Left lung (tissue), 10 donors: ENCODE data around the gene PTPRM. TPM values are rescaled to one million over a fixed set of nuclear protein-coding genes. Genes with fewer than 3 reads are reported as not detected.

Experiments used
- ATAC-seq: fragments of 200-7000 bp; cut with Tn5 transposase; one replicate; pipeline ENCODE4 v1.9.1; 2020; ENCODE audit warnings: moderate library complexity
- DNase-seq, 4 donors: peaks; one replicate each; pipeline ENCODE4 v3.0.0-alpha.2; 2013 to 2020
- H3K27ac ChIP-seq, 2 donors: fragments of 200-600 bp; sonication (generic) in 1 of 2; one replicate each; pipeline versions ENCODE4 v1.5.0 to v1.8.0; 2020 to 2021
- H3K27me3 ChIP-seq, 2 donors: fragments of 200-600 bp; sonication (generic) in 1 of 2; one replicate each; pipeline versions ENCODE4 v1.5.0 to v1.8.0; 2020 to 2021
- H3K36me3 ChIP-seq, 2 donors: fragments of 200-600 bp; sonication (generic) in 1 of 2; one replicate each; pipeline versions ENCODE4 v1.5.0 to v1.8.0; 2020 to 2021
- H3K4me1 ChIP-seq, 2 donors: fragments of 200-600 bp; one replicate each; pipeline ENCODE4 v1.8.0; 2021
- H3K4me3 ChIP-seq, 2 donors: fragments of 200-600 bp; sonication (generic) in 1 of 2; one replicate each; pipeline versions ENCODE4 v1.5.0 to v1.8.0; 2020 to 2021; ENCODE audit warnings: mild to moderate bottlenecking in 1 of 2
- H3K9me3 ChIP-seq, 2 donors: fragments of 200-600 bp; sonication (generic) in 1 of 2; one replicate each; pipeline versions ENCODE4 v1.5.0 to v1.8.0; 2020 to 2021
- intact Hi-C, 2 donors: fragments of 100-400 bp; cut with DNase I; formaldehyde crosslinking; loops; one replicate each; pipeline versions ENCODE4 v1.11.2 to v1.14.2; 2022
- polyA plus RNA-seq, 6 donors: library from polyadenylated mRNA; unstranded; fragments of 120-200 nt; gene quantifications; one replicate each; pipeline ENCODE4 v1.2.1, GENCODE V29; 2013; ENCODE audit not compliant: insufficient read length in 6 of 6
- total RNA-seq, 2 donors: library from RNA; stranded (reverse); fragmentation: NEBNext Ultra II Directional; extraction: Animal tissue kit (Norgen Biotek cat#: 25700); gene quantifications; one replicate each; pipeline ENCODE4 v1.2.1, GENCODE V29; 2021
- TF ChIP-seq, protein P1 (sequence below), 2 donors: fragments of 200-600 bp; sonication (generic) in 1 of 2; IDR thresholded peaks; one replicate each; pipeline versions ENCODE4 v1.5.0 to v1.8.0; 2021; ENCODE audit warnings: antibody characterized with exemption in 2 of 2
- donor health status: DM: no; HTN: yes; CAD: no.
- donor health status: DM: no; HTN: no; CAD: no.

PTPRM gene
- total and polyA plus RNA-seq, 8 donors = 76.4 to 99.6 (median 90.1) TPM

DNA sequence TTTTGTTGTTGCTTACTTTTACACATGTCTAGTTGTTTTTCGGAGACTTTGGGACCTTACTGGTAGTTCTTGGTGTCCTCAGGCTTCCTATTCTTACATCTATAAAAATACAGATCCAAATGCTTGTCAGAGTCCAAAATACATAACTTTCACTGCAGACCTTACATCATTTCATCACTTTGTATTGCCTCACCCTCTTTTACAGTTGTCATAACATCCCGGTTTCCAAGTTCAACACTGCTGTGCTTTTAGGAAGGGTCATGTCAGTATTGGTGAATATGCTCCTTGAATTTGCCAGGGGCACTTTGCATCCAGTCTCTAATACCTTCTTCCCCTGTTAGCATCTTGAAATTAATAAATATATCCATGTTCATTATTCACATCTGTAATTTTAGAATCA lies 523.9 kb downstream of the PTPRM start:
- no peak overlapping the region for H3K27ac ChIP-seq
- no peaks in the 10 kb centered on the region for H3K36me3 ChIP-seq
- intact Hi-C loops = no loop called here
- H3K4me1 ChIP-seq = peaks cover 0 to 2% of the 10 kb centered on the region in 2 donors
- no peaks in the 10 kb centered on the region for H3K9me3 ChIP-seq
- H3K4me3 ChIP-seq = no peak overlapping the region
- TF ChIP-seq, protein P1, sequence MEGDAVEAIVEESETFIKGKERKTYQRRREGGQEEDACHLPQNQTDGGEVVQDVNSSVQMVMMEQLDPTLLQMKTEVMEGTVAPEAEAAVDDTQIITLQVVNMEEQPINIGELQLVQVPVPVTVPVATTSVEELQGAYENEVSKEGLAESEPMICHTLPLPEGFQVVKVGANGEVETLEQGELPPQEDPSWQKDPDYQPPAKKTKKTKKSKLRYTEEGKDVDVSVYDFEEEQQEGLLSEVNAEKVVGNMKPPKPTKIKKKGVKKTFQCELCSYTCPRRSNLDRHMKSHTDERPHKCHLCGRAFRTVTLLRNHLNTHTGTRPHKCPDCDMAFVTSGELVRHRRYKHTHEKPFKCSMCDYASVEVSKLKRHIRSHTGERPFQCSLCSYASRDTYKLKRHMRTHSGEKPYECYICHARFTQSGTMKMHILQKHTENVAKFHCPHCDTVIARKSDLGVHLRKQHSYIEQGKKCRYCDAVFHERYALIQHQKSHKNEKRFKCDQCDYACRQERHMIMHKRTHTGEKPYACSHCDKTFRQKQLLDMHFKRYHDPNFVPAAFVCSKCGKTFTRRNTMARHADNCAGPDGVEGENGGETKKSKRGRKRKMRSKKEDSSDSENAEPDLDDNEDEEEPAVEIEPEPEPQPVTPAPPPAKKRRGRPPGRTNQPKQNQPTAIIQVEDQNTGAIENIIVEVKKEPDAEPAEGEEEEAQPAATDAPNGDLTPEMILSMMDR (IDR thresholded peaks at IDR 0.05) = no peak
- no peaks in the 10 kb centered on the region for H3K27me3 ChIP-seq
- no peak for ATAC-seq
- no peak for DNase-seq

DNA sequence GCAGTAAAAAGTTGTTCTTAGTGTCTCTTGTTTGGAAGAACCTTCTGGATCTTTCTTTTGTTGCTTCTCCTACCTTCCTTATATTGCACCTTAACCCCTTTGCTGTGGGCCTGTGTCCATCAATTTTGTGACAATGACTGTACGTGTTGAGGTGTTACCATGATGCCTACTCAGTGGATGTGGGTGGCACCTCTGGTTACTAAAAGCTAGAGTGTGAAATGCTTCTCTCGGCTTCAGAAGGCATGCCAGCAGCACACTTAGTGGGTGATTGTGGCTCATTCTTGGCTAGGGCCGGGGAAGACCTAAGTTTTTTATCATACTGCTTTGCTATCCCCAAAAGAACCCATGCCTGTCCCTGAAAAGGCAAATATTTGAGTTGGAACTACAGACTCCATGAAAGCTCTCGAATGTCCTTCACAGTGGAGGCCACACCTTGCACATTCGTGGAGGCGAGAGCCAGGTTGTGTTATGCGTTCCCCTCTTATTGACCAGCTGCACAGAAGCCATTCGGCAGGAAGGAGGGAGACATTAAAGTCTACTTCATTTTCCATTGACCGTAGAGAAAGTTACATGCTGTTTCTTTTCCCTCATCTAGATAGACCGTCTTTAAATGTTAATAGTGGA lies 528.9 kb downstream of the PTPRM start:
- no peaks in the 10 kb centered on the region for H3K36me3 ChIP-seq
- no peaks in the 10 kb centered on the region for H3K27me3 ChIP-seq
- intact Hi-C loops = no loop called here
- H3K4me3 ChIP-seq = no peak overlapping the region
- DNase-seq (peak in 1 of 4 donors; percentile 37), ATAC-seq (peak; percentile 89)
- H3K4me1 ChIP-seq = peaks cover 0 to 2% of the 10 kb centered on the region in 2 donors
- no peak overlapping the region for H3K27ac ChIP-seq
- TF ChIP-seq, protein P1 (IDR thresholded peaks at IDR 0.05) = no peak
- no peaks in the 10 kb centered on the region for H3K9me3 ChIP-seq

DNA sequence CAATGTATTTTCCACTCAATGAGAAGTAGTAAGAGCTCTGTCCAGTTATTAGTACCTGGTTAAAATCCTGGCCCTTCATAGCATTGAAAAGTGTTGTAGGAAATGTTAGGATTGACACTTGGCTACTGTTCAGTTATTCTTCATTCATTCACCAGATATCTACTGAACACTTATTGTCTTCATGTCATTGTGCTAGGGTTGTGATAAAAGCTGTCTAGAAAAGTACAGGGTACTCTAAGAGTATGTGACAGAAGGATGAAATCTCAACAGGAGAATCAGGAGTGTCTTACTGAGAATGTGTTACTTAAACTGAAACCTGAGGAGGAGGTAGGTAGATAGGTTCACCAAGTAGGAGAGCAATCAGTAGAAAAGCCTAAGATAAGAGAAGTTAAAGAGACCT lies 530.3 kb downstream of the PTPRM start:
- Histone ChIP-seq H3K27ac (no peak overlapping the region), H3K4me1 (peaks cover 0 to 2% of the 10 kb centered on the region in 2 donors), H3K4me3 (no peak overlapping the region), H3K9me3 (peaks cover 0 to 3% of the 10 kb centered on the region in 2 donors), H3K27me3 (no peaks in the 10 kb centered on the region), H3K36me3 (peaks cover 0 to 4% of the 10 kb centered on the region in 2 donors)
- ATAC-seq (no peak), DNase-seq (no peak)
- TF ChIP-seq, protein P1 (IDR thresholded peaks at IDR 0.05) = no peak
- intact Hi-C loops = no loop called here

DNA sequence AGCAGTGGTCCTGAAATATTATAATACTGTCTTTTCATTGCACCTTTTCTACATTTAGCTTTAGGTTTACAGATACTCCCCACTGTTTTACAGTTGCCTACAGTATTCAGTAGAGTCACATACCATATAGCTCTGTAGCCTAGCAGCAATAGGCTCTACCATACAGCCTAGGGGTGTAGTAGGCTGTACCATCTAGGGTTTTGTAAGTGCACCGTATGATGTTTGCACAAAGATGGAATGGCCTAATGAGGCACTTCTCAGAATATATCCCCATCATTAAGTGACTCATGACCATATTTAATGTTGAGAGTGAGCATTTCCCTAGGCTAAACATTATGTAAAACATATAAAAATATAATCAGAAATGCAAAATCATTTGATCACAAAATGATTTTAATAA lies 530.8 kb downstream of the PTPRM start:
- no peak for DNase-seq
- Histone ChIP-seq H3K9me3 (peaks cover 0 to 8% of the 10 kb centered on the region in 2 donors), H3K4me3 (no peak overlapping the region), H3K4me1 (peaks cover 0 to 2% of the 10 kb centered on the region in 2 donors), H3K27me3 (no peaks in the 10 kb centered on the region), H3K27ac (no peak overlapping the region), H3K36me3 (peaks cover 0 to 9% of the 10 kb centered on the region in 2 donors)
- TF ChIP-seq, protein P1 (IDR thresholded peaks at IDR 0.05) = no peak
- intact Hi-C loops = no loop called here
- ATAC-seq = no peak

DNA sequence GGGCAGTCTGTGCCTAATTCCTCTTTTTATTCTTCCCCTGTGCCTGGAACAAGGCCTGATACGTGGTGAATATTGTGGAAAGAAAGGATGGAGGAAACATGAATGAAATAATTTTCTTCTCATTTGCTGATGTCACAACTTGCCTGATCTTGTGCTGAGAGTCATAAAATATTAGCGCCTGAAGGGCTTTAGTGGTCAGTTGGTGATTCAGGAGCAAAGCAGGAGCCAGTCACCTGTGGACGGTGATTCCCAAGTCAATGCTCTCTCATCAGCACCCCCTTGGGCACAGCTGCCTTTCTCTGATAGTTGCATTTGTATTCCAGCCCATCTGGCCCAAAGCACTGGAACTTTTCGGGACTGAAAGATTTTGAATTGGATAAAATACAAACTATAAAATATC lies 539.5 kb downstream of the PTPRM start:
- DNase-seq (no peak), ATAC-seq (no peak)
- intact Hi-C loops = no loop called here
- Histone ChIP-seq H3K27ac (no peak overlapping the region), H3K4me1 (no peaks in the 10 kb centered on the region), H3K9me3 (peaks cover 0 to 12% of the 10 kb centered on the region in 2 donors), H3K4me3 (no peak overlapping the region), H3K27me3 (no peaks in the 10 kb centered on the region), H3K36me3 (peaks cover 0 to 9% of the 10 kb centered on the region in 2 donors)
- TF ChIP-seq, protein P1 (IDR thresholded peaks at IDR 0.05) = no peak
